Measurements from ENCODE around the gene B4GALT5. TPM values are rescaled to one million over a fixed set of nuclear protein-coding genes. Genes with fewer than 3 reads are reported as not detected.

Gene B4GALT5
- total RNA-seq, 1 experiment from 2014 or later, result 77.0 TPM

DNA sequence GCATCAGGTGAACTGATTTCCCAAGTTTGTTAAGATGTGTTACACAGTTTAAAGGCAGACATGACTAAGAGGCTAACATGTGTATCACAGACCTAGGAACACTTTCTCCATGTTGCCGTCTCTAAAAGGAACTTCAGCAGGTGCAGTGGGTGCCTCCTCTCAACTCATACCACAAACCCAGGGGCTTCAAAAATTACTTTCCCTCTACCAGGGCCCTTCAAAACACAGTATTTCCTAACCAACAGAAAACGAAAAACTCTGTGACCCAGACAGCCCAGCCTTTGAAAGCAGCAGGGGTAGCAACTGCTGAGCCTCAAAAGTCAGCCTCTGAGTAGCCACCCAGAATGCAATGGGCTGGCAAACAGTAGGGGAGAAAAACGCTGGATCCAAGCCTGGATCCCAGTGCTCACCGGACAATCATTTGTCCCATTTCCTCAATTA is 28.5 kb downstream of the B4GALT5 start:
- Histone ChIP-seq H3K79me2 (ENCODE audit: insufficient read depth, low read length) (peaks cover 51% of the 10 kb centered on the region; the same call in 1 of the 2 replicates), H2BK12ac (ENCODE audit: insufficient read length, low read depth, low read length) (no peak overlapping the region), H3K4ac (ENCODE audit: low read depth, low read length) (no peak overlapping the region), H4K5ac (ENCODE audit: insufficient read length, low read depth, low read length) (no peak overlapping the region), H3K27ac (ENCODE audit: insufficient read length, low read depth, low read length) (no peak overlapping the region), H4K20me1 (ENCODE audit: control insufficient read depth, insufficient read depth, insufficient read length) (no peaks in the 10 kb centered on the region), H2AK5ac (ENCODE audit: insufficient read length, low read length) (no peak overlapping the region), H3K56ac (ENCODE audit: insufficient read length, low read depth, low read length) (no peak overlapping the region), H4K91ac (ENCODE audit: insufficient read length, low read depth, low read length) (no peak overlapping the region), H3K27me3 (ENCODE audit: insufficient read depth, low read length) (no peaks in the 10 kb centered on the region), H3K4me1 (ENCODE audit: insufficient read depth, low read length) (peaks cover 11% of the 10 kb centered on the region; the same call in 1 of the 2 replicates), H2BK20ac (ENCODE audit: low read depth, low read length, poor library complexity, severe bottlenecking) (no peak overlapping the region), H2BK5ac (ENCODE audit: insufficient read length, low read length) (no peak overlapping the region), H3K23ac (ENCODE audit: insufficient read length, low read depth, low read length) (no peak overlapping the region), H3K23me2 (ENCODE audit: insufficient read length, low read depth, low read length, poor library complexity, severe bottlenecking) (no peaks in the 10 kb centered on the region), H3K79me1 (ENCODE audit: insufficient read depth, low read depth, low read length, poor library complexity, severe bottlenecking) (peaks cover 8% of the 10 kb centered on the region), H3T11ph (ENCODE audit: low read length) (no peak overlapping the region), H3K4me2 (ENCODE audit: insufficient read depth, insufficient read length, low read length) (no peak overlapping the region), H2BK15ac (ENCODE audit: low read depth, low read length) (no peak overlapping the region), H3K14ac (ENCODE audit: insufficient read depth, low read length) (no peak overlapping the region), H3K9ac (ENCODE audit: extremely low read depth, insufficient read length, low read length) (no peak overlapping the region), H2BK120ac (ENCODE audit: low read depth, low read length, poor library complexity, severe bottlenecking) (no peak overlapping the region), H4K8ac (replicated peaks; ENCODE audit: insufficient read length, low read depth, low read length) (no peak overlapping the region), H3K9me3 (ENCODE audit: control insufficient read depth, low read depth, low read length) (no peaks in the 10 kb centered on the region), H3K18ac (ENCODE audit: insufficient read length, low read depth, low read length) (no peak overlapping the region), H2AFZ (ENCODE audit: low read length) (no peak overlapping the region)
- Mint-ChIP-seq H3K36me3 (ENCODE audit: insufficient read depth in 1 of 3, low read depth in 3 of 3) (peaks cover 0 to 12% (median 8%) of the 10 kb centered on the region in 3 experiments; a peak in 2 of 7 replicates), H3K27me3 (ENCODE audit: low read depth) (no peaks in the 10 kb centered on the region), H3K4me1 (peaks cover 60 to 73% of the 10 kb centered on the region in 2 experiments), H3K9me3 (no peaks in the 10 kb centered on the region), H3K4me3 (no peak overlapping the region), H3K27ac (peak overlapping the region; percentile 82 to 90 (median 89); a peak in 5 of 7 replicates)
- DNase-seq, result no peak
- TF ChIP-seq, protein P1, sequence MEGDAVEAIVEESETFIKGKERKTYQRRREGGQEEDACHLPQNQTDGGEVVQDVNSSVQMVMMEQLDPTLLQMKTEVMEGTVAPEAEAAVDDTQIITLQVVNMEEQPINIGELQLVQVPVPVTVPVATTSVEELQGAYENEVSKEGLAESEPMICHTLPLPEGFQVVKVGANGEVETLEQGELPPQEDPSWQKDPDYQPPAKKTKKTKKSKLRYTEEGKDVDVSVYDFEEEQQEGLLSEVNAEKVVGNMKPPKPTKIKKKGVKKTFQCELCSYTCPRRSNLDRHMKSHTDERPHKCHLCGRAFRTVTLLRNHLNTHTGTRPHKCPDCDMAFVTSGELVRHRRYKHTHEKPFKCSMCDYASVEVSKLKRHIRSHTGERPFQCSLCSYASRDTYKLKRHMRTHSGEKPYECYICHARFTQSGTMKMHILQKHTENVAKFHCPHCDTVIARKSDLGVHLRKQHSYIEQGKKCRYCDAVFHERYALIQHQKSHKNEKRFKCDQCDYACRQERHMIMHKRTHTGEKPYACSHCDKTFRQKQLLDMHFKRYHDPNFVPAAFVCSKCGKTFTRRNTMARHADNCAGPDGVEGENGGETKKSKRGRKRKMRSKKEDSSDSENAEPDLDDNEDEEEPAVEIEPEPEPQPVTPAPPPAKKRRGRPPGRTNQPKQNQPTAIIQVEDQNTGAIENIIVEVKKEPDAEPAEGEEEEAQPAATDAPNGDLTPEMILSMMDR (conservative IDR thresholded peaks at IDR 0.05), result no peak
- WGBS (ENCODE audit: extremely low coverage, insufficient read length, low lambda C conversion rate), result no CpG with 5 or more reads among the region's 4 CpGs
